MM.1S (cell line): ENCODE data around the gene ZNF398.

ENCODE experiments used
- DNase-seq: peaks from one replicate; pipeline ENCODE4 v3.0.0-alpha.2; 2015
- H2AFZ ChIP-seq: fragments of 300-600 bp; sonication (generic); 2 replicates; pipeline ENCODE4 v1.6.0; 2016; ENCODE audit warnings: antibody characterized with exemption, low read length
- H3F3A ChIP-seq: fragments of 300-600 bp; sonication (generic); 2 replicates; pipeline ENCODE4 v1.6.1; 2016; ENCODE audit warnings: mild to moderate bottlenecking, antibody characterized with exemption, low read length, moderate library complexity, mixed read lengths; ENCODE audit not compliant: insufficient read depth
- H3K27ac ChIP-seq: fragments of 300-600 bp; sonication (generic); 2 replicates; pipeline ENCODE4 v1.5.1; 2016; ENCODE audit warnings: mild to moderate bottlenecking, low read length
- H3K27me3 ChIP-seq: fragments of 300-600 bp; sonication (generic); replicated peaks from 2 replicates; pipeline ENCODE4 v1.6.0; 2016; ENCODE audit warnings: low read length; ENCODE audit not compliant: insufficient read depth
- H3K36me3 ChIP-seq: fragments of 300-600 bp; sonication (generic); replicated peaks from 2 replicates; pipeline ENCODE4 v1.6.1; 2016; ENCODE audit warnings: mild to moderate bottlenecking, low read length, mixed read lengths; ENCODE audit not compliant: insufficient read depth
- H3K4me1 ChIP-seq: fragments of 300-600 bp; sonication (generic); 2 replicates; pipeline ENCODE4 v1.6.1; 2016; ENCODE audit warnings: low read length, mixed read lengths
- H3K4me2 ChIP-seq: fragments of 300-600 bp; sonication (generic); 2 replicates; pipeline ENCODE4 v1.6.0; 2016; ENCODE audit warnings: low read depth, low read length
- H3K4me3 ChIP-seq: fragments of 300-600 bp; sonication (generic); 2 replicates; pipeline ENCODE4 v1.5.1; 2016; ENCODE audit warnings: low read length, mixed read lengths
- H3K79me2 ChIP-seq: fragments of 300-600 bp; sonication (generic); 2 replicates; pipeline ENCODE4 v1.6.1; 2016; ENCODE audit warnings: mixed run types, low read length, mixed read lengths
- H3K9ac ChIP-seq: fragments of 300-600 bp; sonication (generic); 2 replicates; pipeline ENCODE4 v1.6.1; 2016; ENCODE audit warnings: low read length, mixed read lengths
- H3K9me2 ChIP-seq: fragments of 300-600 bp; sonication (generic); replicated peaks from 2 replicates; pipeline ENCODE4 v1.6.1; 2016; ENCODE audit warnings: mild to moderate bottlenecking, low read length, mixed read lengths; ENCODE audit not compliant: insufficient read depth
- H3K9me3 ChIP-seq: fragments of 300-600 bp; sonication (generic); replicated peaks from 2 replicates; pipeline ENCODE4 v1.6.1; 2016; ENCODE audit warnings: mild to moderate bottlenecking, low read length, mixed read lengths; ENCODE audit not compliant: insufficient read depth
- H4K20me1 ChIP-seq: fragments of 300-600 bp; sonication (generic); 2 replicates; pipeline ENCODE4 v1.6.1; 2016; ENCODE audit warnings: mild to moderate bottlenecking, low read length, moderate library complexity, mixed read lengths; ENCODE audit not compliant: insufficient read depth
- CTCF ChIP-seq: fragments of 300-600 bp; sonication (generic); IDR thresholded peaks from 2 replicates; pipeline ENCODE4 v1.5.1; 2016; ENCODE audit warnings: antibody characterized with exemption, low read length, mixed read lengths
- EZH2 ChIP-seq: fragments of 300-600 bp; sonication (generic); optimal IDR thresholded peaks from 2 replicates; pipeline ENCODE3; 2017; ENCODE audit warnings: low read depth, mild to moderate bottlenecking, antibody characterized with exemption, low read length, mixed read lengths
- EZH2phosphoT487 ChIP-seq: fragments of 300-600 bp; sonication (generic); IDR thresholded peaks from 2 replicates; pipeline ENCODE4 v1.6.1; 2018; ENCODE audit warnings: antibody characterized with exemption, low read length

Gene ZNF398

DNA sequence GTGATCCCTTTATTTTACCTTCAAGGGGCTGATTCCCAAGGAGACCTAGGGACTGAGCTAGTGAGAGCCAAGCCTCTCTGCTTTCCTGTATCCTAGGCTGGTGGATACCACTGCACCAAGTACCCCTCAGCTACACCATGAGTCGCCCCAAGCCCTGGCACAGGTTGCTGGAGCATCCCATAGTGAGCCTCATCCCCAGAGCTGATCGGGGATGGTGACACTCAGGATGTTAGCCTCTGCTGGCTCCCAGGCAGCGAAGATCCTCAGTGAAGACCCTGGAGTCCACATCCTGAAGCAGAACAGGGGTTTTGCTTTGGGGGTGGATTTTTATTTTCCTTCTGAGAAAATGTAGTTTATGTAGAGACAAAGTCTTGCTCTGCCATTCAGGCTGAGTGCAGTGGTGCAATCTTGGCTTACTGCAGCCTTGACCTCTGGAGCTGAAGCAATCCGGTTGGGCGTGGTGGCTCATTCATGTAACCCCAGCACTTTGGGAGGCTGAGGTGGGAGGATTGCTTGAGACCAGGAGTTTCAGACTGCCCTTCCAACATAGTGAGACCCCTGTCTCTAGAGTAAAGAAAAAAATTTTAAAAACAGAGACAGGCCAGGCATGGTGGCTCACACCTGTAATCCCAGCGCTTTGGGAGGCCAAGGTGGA, 79.7 kb downstream of the ZNF398 start:
- DNase-seq: no peak
- H3K9me3 ChIP-seq: no peaks in the 10 kb centered on the region
- 0 out of 2 replicates have a peak, but pooled peaks cover 5% of the 10 kb centered on the region for H3F3A ChIP-seq
- H3K9me2 ChIP-seq: no peaks in the 10 kb centered on the region
- H4K20me1 ChIP-seq: no peaks in the 10 kb centered on the region
- no peak for TF ChIP-seq CTCF
- no peak for TF ChIP-seq EZH2phosphoT487
- no peak for TF ChIP-seq EZH2
- H3K4me2 ChIP-seq: no peak overlapping the region
- no peak overlapping the region for H2AFZ ChIP-seq
- H3K27ac ChIP-seq: no peak overlapping the region
- no peaks in the 10 kb centered on the region for H3K79me2 ChIP-seq
- no peaks in the 10 kb centered on the region for H3K27me3 ChIP-seq
- no peak overlapping the region for H3K4me3 ChIP-seq
- no peaks in the 10 kb centered on the region for H3K4me1 ChIP-seq
- H3K36me3 ChIP-seq: peaks cover 6% of the 10 kb centered on the region; the same call in 1 of the 2 replicates
- no peak overlapping the region for H3K9ac ChIP-seq

- Histone ChIP-seq H3K4me3 (no peak overlapping the region), H3K27me3 (no peaks in the 10 kb centered on the region), H3K4me2 (no peak overlapping the region), H3K36me3 (peaks cover 6% of the 10 kb centered on the region; the same call in 1 of the 2 replicates), H3K4me1 (no peaks in the 10 kb centered on the region), H2AFZ (no peak overlapping the region), H3K9ac (no peak overlapping the region), H3K9me3 (no peaks in the 10 kb centered on the region), H3K27ac (no peak overlapping the region), H4K20me1 (no peaks in the 10 kb centered on the region), H3K79me2 (no peaks in the 10 kb centered on the region), H3K9me2 (no peaks in the 10 kb centered on the region), H3F3A (0 out of 2 replicates have a peak, but pooled peaks cover 5% of the 10 kb centered on the region)
- TF ChIP-seq EZH2phosphoT487 (no peak), EZH2 (no peak), CTCF (no peak)
- DNase-seq: no peak
Measured at GRCh38 chr7:149228831-149229471, 81.7 kb downstream of the ZNF398 start.

- H3K9me3 ChIP-seq: no peaks in the 10 kb centered on the region
- DNase-seq: no peak
- no peaks in the 10 kb centered on the region for H3K4me1 ChIP-seq
- no peak overlapping the region for H2AFZ ChIP-seq
- H3K9ac ChIP-seq: no peak overlapping the region
- H3K4me3 ChIP-seq: no peak overlapping the region
- no peaks in the 10 kb centered on the region for H3K27me3 ChIP-seq
- no peaks in the 10 kb centered on the region for H4K20me1 ChIP-seq
- no peak overlapping the region for H3K27ac ChIP-seq
- no peaks in the 10 kb centered on the region for H3K9me2 ChIP-seq
- 0 out of 2 replicates have a peak, but pooled peaks cover 5% of the 10 kb centered on the region for H3F3A ChIP-seq
- TF ChIP-seq EZH2 (no peak), CTCF (no peak), EZH2phosphoT487 (no peak)
- no peak overlapping the region for H3K4me2 ChIP-seq
- H3K79me2 ChIP-seq: no peaks in the 10 kb centered on the region
- peaks cover 3% of the 10 kb centered on the region; the same call in 1 of the 2 replicates for H3K36me3 ChIP-seq
Measured at GRCh38 chr7:149229526-149229925, 82.3 kb downstream of the ZNF398 start.
